PC-3 (cell line): ENCODE measurements around the gene UQCRQ. TPM values are rescaled to one million over a fixed set of nuclear protein-coding genes. Genes with fewer than 3 reads are reported as not detected.

Source experiments
- ATAC-seq: fragments of 200-7000 bp; cut with Tn5 transposase; 2 replicates; pipeline ENCODE4 v1.9.1; 2020; ENCODE audit warnings: mild to moderate bottlenecking, moderate library complexity
- BruUV-seq: library from RNA; stranded (reverse); fragments of 400-500 nt; replicated peaks from 2 replicates; lab custom pipeline; 2021; lab: Mats Ljungman, UMichigan
- CTCF ChIA-PET: fragments of 300-600 bp; sonication (Branson Sonifier 250); formaldehyde crosslinking; loops from one replicate; lab custom pipeline; 2022; ENCODE audit warnings: antibody characterized with exemption; lab: Charles Lee
- POLR2A ChIA-PET: fragments of 300-600 bp; sonication (Branson Sonifier 250); formaldehyde crosslinking; loops from one replicate; lab custom pipeline; 2022; ENCODE audit warnings: antibody characterized with exemption; ENCODE audit not compliant: unreplicated experiment; lab: Charles Lee
- DNase-seq: peaks from one replicate; pipeline ENCODE4 v3.0.0-alpha.2; 2015
- H2AFZ ChIP-seq: fragments of 300-600 bp; sonication (generic); 2 replicates; pipeline ENCODE4 v1.6.0; 2016; ENCODE audit warnings: antibody characterized with exemption, low read length
- H3F3A ChIP-seq: fragments of 300-600 bp; sonication (generic); one replicate; pipeline ENCODE4 v1.6.0; 2017; ENCODE audit warnings: antibody characterized with exemption, low read length, control low read depth, mild to moderate bottlenecking; ENCODE audit not compliant: unreplicated experiment
- H3K27ac ChIP-seq: fragments of 300-600 bp; sonication (generic); 2 replicates; pipeline ENCODE4 v1.5.1; 2016; ENCODE audit warnings: mild to moderate bottlenecking, low read length
- H3K27me3 ChIP-seq: fragments of 300-600 bp; sonication (generic); 2 replicates; pipeline ENCODE4 v1.6.1; 2016; ENCODE audit warnings: low read length, mixed read lengths
- H3K36me3 ChIP-seq: fragments of 300-600 bp; sonication (generic); 2 replicates; pipeline ENCODE4 v1.6.1; 2016; ENCODE audit warnings: low read depth, mixed run types, low read length, mixed read lengths
- H3K4me1 ChIP-seq: fragments of 300-600 bp; sonication (generic); 2 replicates; pipeline ENCODE4 v1.5.1; 2016; ENCODE audit warnings: low read length; ENCODE audit not compliant: insufficient read depth
- H3K4me2 ChIP-seq: fragments of 300-600 bp; sonication (generic); 2 replicates; pipeline ENCODE4 v1.6.0; 2016; ENCODE audit warnings: low read length
- H3K4me3 ChIP-seq: fragments of 300-600 bp; sonication (generic); 2 replicates; pipeline ENCODE4 v1.5.1; 2016; ENCODE audit warnings: mild to moderate bottlenecking, low read length, mixed read lengths
- H3K79me2 ChIP-seq: fragments of 300-600 bp; sonication (generic); 2 replicates; pipeline ENCODE4 v1.6.1; 2017; ENCODE audit warnings: low read length, mixed read lengths
- H3K9ac ChIP-seq: fragments of 300-600 bp; sonication (generic); 2 replicates; pipeline ENCODE4 v1.6.0; 2016; ENCODE audit warnings: mild to moderate bottlenecking, low read length
- H3K9me2 ChIP-seq: fragments of 300-600 bp; sonication (generic); replicated peaks from 2 replicates; pipeline ENCODE4 v1.6.1; 2016; ENCODE audit warnings: mixed run types, low read length, mixed read lengths
- H3K9me3 ChIP-seq: fragments of 300-600 bp; sonication (generic); 2 replicates; pipeline ENCODE4 v1.6.1; 2016; ENCODE audit warnings: low read length, mixed read lengths
- H4K20me1 ChIP-seq: fragments of 300-600 bp; sonication (generic); 2 replicates; pipeline ENCODE4 v1.6.1; 2016; ENCODE audit warnings: low read length, mixed read lengths
- EZH2 ChIP-seq: fragments of 300-600 bp; sonication (generic); IDR thresholded peaks from one replicate; pipeline ENCODE4 v1.6.1; 2017; ENCODE audit warnings: antibody characterized with exemption, mild to moderate bottlenecking, low read length; ENCODE audit not compliant: unreplicated experiment
- EZH2phosphoT487 ChIP-seq: fragments of 300-600 bp; sonication (generic); IDR thresholded peaks from 2 replicates; pipeline ENCODE4 v1.6.1; 2018; ENCODE audit warnings: mild to moderate bottlenecking, antibody characterized with exemption, low read length, borderline replicate concordance
- intact Hi-C: fragments of 100-400 bp; cut with micrococcal nuclease; formaldehyde crosslinking; loops from 2 replicates; pipeline ENCODE4 v1.9.0; 2023
- total RNA-seq: library from RNA; depleted of rRNA; stranded (reverse); fragments of >200 nt; gene quantifications from 2 replicates; pipeline ENCODE4 v1.2.3, GENCODE V29; 2014
- TF ChIP-seq, protein P1 (sequence below): fragments of 300-600 bp; sonication (generic); conservative IDR thresholded peaks from 2 replicates; pipeline ENCODE4 v1.5.1; 2017; ENCODE audit warnings: antibody characterized with exemption, low read depth, mild to moderate bottlenecking, low read length

UQCRQ gene
- total RNA-seq, 1 experiment from 2014 or later: 198 TPM

DNA sequence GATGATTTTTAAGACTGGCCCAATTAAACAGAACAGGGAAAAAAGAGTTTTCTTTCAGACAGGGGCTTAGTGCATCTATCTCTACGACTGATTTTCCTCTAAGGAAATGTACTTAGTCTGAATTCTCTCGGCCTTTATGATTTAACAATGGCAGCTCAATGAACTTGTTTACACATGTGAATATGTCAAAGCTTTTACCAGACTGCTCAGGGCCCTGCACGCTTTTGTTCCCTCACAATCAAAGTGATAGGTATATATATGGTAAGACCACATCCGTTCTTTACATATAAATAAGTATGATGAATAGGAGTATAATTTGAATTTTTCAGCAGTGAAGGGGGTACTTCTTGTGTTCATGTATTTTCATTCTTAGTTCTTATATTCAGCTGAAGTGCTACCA is 34.6 kb downstream of the UQCRQ start:
- no peaks in the 10 kb centered on the region for H3K27me3 ChIP-seq
- ATAC-seq: no peak
- no peaks in the 10 kb centered on the region for H4K20me1 ChIP-seq
- no peaks in the 10 kb centered on the region for H3F3A ChIP-seq
- no peak overlapping the region for H3K4me2 ChIP-seq
- no peaks in the 10 kb centered on the region for H3K79me2 ChIP-seq
- ChIA-PET POLR2A (no interaction called here), CTCF (no interaction called here)
- TF ChIP-seq, protein P1, sequence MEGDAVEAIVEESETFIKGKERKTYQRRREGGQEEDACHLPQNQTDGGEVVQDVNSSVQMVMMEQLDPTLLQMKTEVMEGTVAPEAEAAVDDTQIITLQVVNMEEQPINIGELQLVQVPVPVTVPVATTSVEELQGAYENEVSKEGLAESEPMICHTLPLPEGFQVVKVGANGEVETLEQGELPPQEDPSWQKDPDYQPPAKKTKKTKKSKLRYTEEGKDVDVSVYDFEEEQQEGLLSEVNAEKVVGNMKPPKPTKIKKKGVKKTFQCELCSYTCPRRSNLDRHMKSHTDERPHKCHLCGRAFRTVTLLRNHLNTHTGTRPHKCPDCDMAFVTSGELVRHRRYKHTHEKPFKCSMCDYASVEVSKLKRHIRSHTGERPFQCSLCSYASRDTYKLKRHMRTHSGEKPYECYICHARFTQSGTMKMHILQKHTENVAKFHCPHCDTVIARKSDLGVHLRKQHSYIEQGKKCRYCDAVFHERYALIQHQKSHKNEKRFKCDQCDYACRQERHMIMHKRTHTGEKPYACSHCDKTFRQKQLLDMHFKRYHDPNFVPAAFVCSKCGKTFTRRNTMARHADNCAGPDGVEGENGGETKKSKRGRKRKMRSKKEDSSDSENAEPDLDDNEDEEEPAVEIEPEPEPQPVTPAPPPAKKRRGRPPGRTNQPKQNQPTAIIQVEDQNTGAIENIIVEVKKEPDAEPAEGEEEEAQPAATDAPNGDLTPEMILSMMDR: no peak
- TF ChIP-seq EZH2 (no peak), EZH2phosphoT487 (no peak)
- H3K9ac ChIP-seq: no peak overlapping the region
- H2AFZ ChIP-seq: no peak overlapping the region
- intact Hi-C loops: no loop called here
- H3K4me1 ChIP-seq: no peaks in the 10 kb centered on the region
- peaks cover 19% of the 10 kb centered on the region for H3K36me3 ChIP-seq
- H3K4me3 ChIP-seq: no peak overlapping the region
- H3K9me2 ChIP-seq: no peaks in the 10 kb centered on the region
- TSS peak; percentile 2 for BruUV-seq
- H3K9me3 ChIP-seq: no peaks in the 10 kb centered on the region
- DNase-seq: no peak
- no peak overlapping the region for H3K27ac ChIP-seq

DNA sequence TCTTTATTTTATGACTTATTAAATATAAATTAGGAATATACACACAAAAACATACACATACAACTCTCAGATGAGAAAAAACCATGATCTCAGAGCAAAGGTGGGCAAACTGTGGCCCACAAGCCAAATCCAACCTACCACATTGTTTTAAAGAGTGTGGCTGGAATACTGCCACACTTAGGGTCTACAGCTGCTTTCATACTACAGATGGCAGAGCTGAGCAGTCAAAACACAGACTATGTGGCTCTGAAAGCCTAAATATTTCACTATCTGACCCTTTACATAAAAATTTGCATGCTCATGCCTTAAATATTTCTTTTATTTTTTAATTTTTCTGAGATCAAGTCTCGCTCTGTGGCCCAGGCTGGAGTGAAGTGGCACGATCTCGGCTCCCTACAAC is 35.3 kb downstream of the UQCRQ start:
- Histone ChIP-seq H3K9me2 (no peaks in the 10 kb centered on the region), H3K79me2 (no peaks in the 10 kb centered on the region), H3K27me3 (no peaks in the 10 kb centered on the region), H3K4me1 (no peaks in the 10 kb centered on the region), H3K27ac (no peak overlapping the region), H3K9ac (no peak overlapping the region), H3F3A (no peaks in the 10 kb centered on the region), H2AFZ (no peak overlapping the region), H3K36me3 (peaks cover 13% of the 10 kb centered on the region), H3K4me3 (no peak overlapping the region), H3K9me3 (no peaks in the 10 kb centered on the region), H3K4me2 (no peak overlapping the region), H4K20me1 (no peaks in the 10 kb centered on the region)
- intact Hi-C loops: no loop called here
- no TSS peak for BruUV-seq
- ChIA-PET POLR2A (no interaction called here), CTCF (no interaction called here)
- TF ChIP-seq EZH2: no peak
- no peak for TF ChIP-seq EZH2phosphoT487
- TF ChIP-seq, protein P1: no peak
- no peak for ATAC-seq
- DNase-seq: no peak

DNA sequence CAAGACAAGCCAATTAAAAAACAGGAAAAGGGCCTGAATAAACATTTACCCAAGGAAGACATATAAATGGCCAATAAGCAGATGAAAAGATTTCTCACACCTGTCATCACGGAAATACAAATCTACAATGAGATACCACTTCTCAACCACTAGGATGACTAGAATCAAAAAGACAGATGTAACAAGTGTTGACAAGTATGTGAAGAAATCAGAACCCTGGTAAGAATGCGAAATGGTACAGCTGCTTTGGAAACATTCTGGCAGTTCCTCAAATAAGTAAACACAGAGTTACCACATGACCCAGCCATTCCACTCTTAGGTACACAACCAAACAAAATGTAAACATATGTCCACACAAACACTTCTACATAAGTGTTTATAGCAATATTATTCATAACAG is 39.5 kb downstream of the UQCRQ start:
- Histone ChIP-seq H3K4me2 (no peak overlapping the region), H2AFZ (no peak overlapping the region), H3K36me3 (no peaks in the 10 kb centered on the region; the same call in 1 of the 2 replicates), H4K20me1 (no peaks in the 10 kb centered on the region), H3K79me2 (no peaks in the 10 kb centered on the region), H3K4me1 (no peaks in the 10 kb centered on the region), H3F3A (no peaks in the 10 kb centered on the region), H3K27ac (no peak overlapping the region), H3K27me3 (no peaks in the 10 kb centered on the region), H3K9me3 (no peaks in the 10 kb centered on the region), H3K9ac (no peak overlapping the region), H3K4me3 (no peak overlapping the region), H3K9me2 (no peaks in the 10 kb centered on the region)
- TF ChIP-seq EZH2phosphoT487 (no peak), EZH2 (no peak)
- TF ChIP-seq, protein P1: no peak
- ChIA-PET CTCF (no interaction called here), POLR2A (no interaction called here)
- intact Hi-C loops: no loop called here
- no TSS peak for BruUV-seq
- peak; percentile 51 for ATAC-seq
- DNase-seq: no peak
